Stomach (tissue), 8 donors: ENCODE results near the gene RGS11. TPM values are rescaled to one million over a fixed set of nuclear protein-coding genes. Genes with fewer than 3 reads are reported as not detected.

Experiments used
- polyA plus RNA-seq, 3 donors: library from polyadenylated mRNA; stranded (reverse); fragments of 200-250 nt; gene quantifications; one replicate each; pipeline ENCODE4 v1.2.3, GENCODE V29; 2013
- total RNA-seq, 5 donors: library from RNA; depleted of rRNA; stranded (reverse); fragments of >200 nt; gene quantifications; one replicate each; pipeline versions ENCODE4 v1.1.0 to v1.2.3, GENCODE V29; 2014 to 2016
- donor health status: healthy with polysubstance abuse.
- donor health status: Bipolar disorder and iron deficiency.
- donor health status: healthy.

RGS11 gene
- total and polyA plus RNA-seq, 8 donors = 2.6 to 26.3 (median 9.6) TPM

Other genes starting within 250 kb of the RGS11 start
- gene POLR3K, start 222.3 kb downstream of the RGS11 start, total RNA-seq = 1 to 10 TPM in 3 of 5 donors, not detected in 2; 2.2 to 5.5 (median 3.6) TPM
- 10 to 100 TPM; 10.7 to 13.3 (median 10.9) TPM for gene POLR3K, start 222.3 kb downstream of the RGS11 start, polyA plus RNA-seq
- gene SNRNP25, start 222.1 kb downstream of the RGS11 start, total RNA-seq = 10 to 100 TPM in 3 of 5 donors, 1 to 10 TPM in 2; 2.3 to 22.9 (median 11.9) TPM
- 10 to 100 TPM; 30.2 to 40.2 (median 34.4) TPM for gene SNRNP25, start 222.1 kb downstream of the RGS11 start, polyA plus RNA-seq
- gene RHBDF1, start 203.3 kb downstream of the RGS11 start, total RNA-seq = 100 to 1,000 TPM in 1 of 5 donors, 10 to 100 TPM in 4; 13.4 to 185 (median 30.4) TPM
- 10 to 100 TPM; 10.2 to 38.3 (median 15.3) TPM for gene RHBDF1, start 203.3 kb downstream of the RGS11 start, polyA plus RNA-seq
- gene MPG, start 197.7 kb downstream of the RGS11 start, total RNA-seq = 100 to 1,000 TPM in 1 of 5 donors, 10 to 100 TPM in 4; 33.3 to 102 (median 76.2) TPM
- 100 to 1,000 TPM in 2 of 3 donors, 10 to 100 TPM in 1; 90.6 to 112 (median 112) TPM for gene MPG, start 197.7 kb downstream of the RGS11 start, polyA plus RNA-seq
- 10 to 100 TPM in 3 of 5 donors, 1 to 10 TPM in 1, under 1 TPM in 1; 0.58 to 73.9 (median 22.3) TPM for gene NPRL3, start 137.3 kb downstream of the RGS11 start, total RNA-seq
- 10 to 100 TPM; 12.4 to 14.1 (median 13.3) TPM for gene NPRL3, start 137.3 kb downstream of the RGS11 start, polyA plus RNA-seq
- gene HBZ, start 123.3 kb downstream of the RGS11 start, total RNA-seq = not detected
- gene HBZ, start 123.3 kb downstream of the RGS11 start, polyA plus RNA-seq = not detected
- gene HBM, start 110.0 kb downstream of the RGS11 start, total RNA-seq = 10 to 100 TPM in 1 of 5 donors, not detected in 4; 10.3 TPM
- not detected for gene HBM, start 110.0 kb downstream of the RGS11 start, polyA plus RNA-seq
- 100 to 1,000 TPM in 1 of 5 donors, 10 to 100 TPM in 2, 1 to 10 TPM in 1, not detected in 1; 8.4 to 570 (median 32.0) TPM for gene HBA2, start 103.1 kb downstream of the RGS11 start, total RNA-seq
- 10 to 100 TPM in 2 of 3 donors, 1 to 10 TPM in 1; 3.5 to 21.3 (median 17.0) TPM for gene HBA2, start 103.1 kb downstream of the RGS11 start, polyA plus RNA-seq
- gene HBA1, start 99.3 kb downstream of the RGS11 start, total RNA-seq = 100 to 1,000 TPM in 1 of 5 donors, 10 to 100 TPM in 1, not detected in 3; 34.8 to 263 TPM
- gene HBA1, start 99.3 kb downstream of the RGS11 start, polyA plus RNA-seq = 1 to 10 TPM in 1 of 3 donors, under 1 TPM in 1, not detected in 1; 0.88 to 5.7 TPM
- gene HBQ1, start 95.5 kb downstream of the RGS11 start, total RNA-seq = not detected
- gene HBQ1, start 95.5 kb downstream of the RGS11 start, polyA plus RNA-seq = not detected
- 100 to 1,000 TPM; 100 to 221 (median 121) TPM for gene LUC7L, start 46.5 kb downstream of the RGS11 start, total RNA-seq
- gene LUC7L, start 46.5 kb downstream of the RGS11 start, polyA plus RNA-seq = 100 to 1,000 TPM in 1 of 3 donors, 10 to 100 TPM in 2; 77.5 to 108 (median 82.2) TPM
- gene FAM234A, start 41.1 kb downstream of the RGS11 start, total RNA-seq = 10 to 100 TPM; 14.6 to 87.2 (median 60.3) TPM
- gene FAM234A, start 41.1 kb downstream of the RGS11 start, polyA plus RNA-seq = 10 to 100 TPM; 13.1 to 34.9 (median 29.5) TPM
- 10 to 100 TPM in 2 of 5 donors, 1 to 10 TPM in 2, not detected in 1; 3.1 to 39.7 (median 11.0) TPM for gene ARHGDIG, start 4.6 kb upstream of the RGS11 start, total RNA-seq
- gene ARHGDIG, start 4.6 kb upstream of the RGS11 start, polyA plus RNA-seq = 10 to 100 TPM in 1 of 3 donors, 1 to 10 TPM in 2; 5.2 to 50.4 (median 9.6) TPM
- gene PDIA2, start 7.2 kb upstream of the RGS11 start, total RNA-seq = 100 to 1,000 TPM in 1 of 5 donors, 10 to 100 TPM in 3, not detected in 1; 32.3 to 118 (median 65.1) TPM
- 100 to 1,000 TPM; 142 to 932 (median 584) TPM for gene PDIA2, start 7.2 kb upstream of the RGS11 start, polyA plus RNA-seq
- 10 to 100 TPM; 11.7 to 69.2 (median 17.0) TPM for gene AXIN1, start 76.8 kb upstream of the RGS11 start, total RNA-seq
- gene AXIN1, start 76.8 kb upstream of the RGS11 start, polyA plus RNA-seq = 10 to 100 TPM; 13.3 to 19.1 (median 17.9) TPM
- gene MRPL28, start 94.6 kb upstream of the RGS11 start, total RNA-seq = 100 to 1,000 TPM in 1 of 5 donors, 10 to 100 TPM in 3, 1 to 10 TPM in 1; 9.9 to 106 (median 30.7) TPM
- gene MRPL28, start 94.6 kb upstream of the RGS11 start, polyA plus RNA-seq = 100 to 1,000 TPM in 1 of 3 donors, 10 to 100 TPM in 2; 78.8 to 100 (median 83.4) TPM
- 100 to 1,000 TPM in 4 of 5 donors, 10 to 100 TPM in 1; 20.7 to 364 (median 162) TPM for gene PGAP6, start 106.0 kb upstream of the RGS11 start, total RNA-seq
- 10 to 100 TPM; 27.7 to 54.4 (median 33.9) TPM for gene PGAP6, start 106.0 kb upstream of the RGS11 start, polyA plus RNA-seq
- gene NME4, start 121.3 kb upstream of the RGS11 start, total RNA-seq = 100 to 1,000 TPM in 1 of 5 donors, 10 to 100 TPM in 4; 23.3 to 187 (median 49.0) TPM
- 10 to 100 TPM; 84.0 to 97.7 (median 95.6) TPM for gene NME4, start 121.3 kb upstream of the RGS11 start, polyA plus RNA-seq
- 100 to 1,000 TPM in 1 of 5 donors, 10 to 100 TPM in 2, 1 to 10 TPM in 2; 5.8 to 149 (median 12.5) TPM for gene DECR2, start 125.9 kb upstream of the RGS11 start, total RNA-seq
- gene DECR2, start 125.9 kb upstream of the RGS11 start, polyA plus RNA-seq = 10 to 100 TPM; 20.8 to 24.5 (median 22.6) TPM
- 100 to 1,000 TPM in 1 of 5 donors, 10 to 100 TPM in 3, 1 to 10 TPM in 1; 6.7 to 102 (median 57.8) TPM for gene RAB11FIP3, start 149.7 kb upstream of the RGS11 start, total RNA-seq
- gene RAB11FIP3, start 149.7 kb upstream of the RGS11 start, polyA plus RNA-seq = 10 to 100 TPM; 15.4 to 19.7 (median 16.2) TPM